HEK293 (cell line): ENCODE data around the gene KANK4.

Source experiments
- BCL11A ChIP-seq: fragments of 450-650 bp; formaldehyde crosslinking; IDR thresholded peaks from 2 replicates; pipeline ENCODE4 v1.5.1; 2016; ENCODE audit warnings: low read depth, missing biosample characterization, missing genetic modification characterization
- PRDM1 ChIP-seq: fragments of 450-650 bp; formaldehyde crosslinking; IDR thresholded peaks from 2 replicates; pipeline ENCODE4; 2016; ENCODE audit warnings: missing biosample characterization, missing genetic modification characterization
- ZNF157 ChIP-seq: fragments of 450-650 bp; formaldehyde crosslinking; IDR thresholded peaks from 2 replicates; pipeline ENCODE4 v1.5.1; 2016; ENCODE audit warnings: missing biosample characterization, missing genetic modification characterization
- ZNF324 ChIP-seq: fragments of 450-650 bp; formaldehyde crosslinking; IDR thresholded peaks from 2 replicates; pipeline ENCODE4 v1.5.1; 2016; ENCODE audit warnings: missing biosample characterization, missing genetic modification characterization
- ZNF335 ChIP-seq: fragments of 450-650 bp; formaldehyde crosslinking; conservative IDR thresholded peaks from 2 replicates; pipeline ENCODE4 v1.5.1; 2016; ENCODE audit warnings: missing biosample characterization, missing genetic modification characterization
- ZNF501 ChIP-seq: fragments of 450-650 bp; formaldehyde crosslinking; IDR thresholded peaks from 2 replicates; pipeline ENCODE4 v1.5.1; 2016; ENCODE audit warnings: missing biosample characterization, missing genetic modification characterization
- ZNF521 ChIP-seq: fragments of 450-650 bp; formaldehyde crosslinking; IDR thresholded peaks from 2 replicates; pipeline ENCODE4 v1.5.1; 2017; ENCODE audit warnings: missing biosample characterization, mild to moderate bottlenecking, missing genetic modification characterization
- ZNF660 ChIP-seq: fragments of 450-650 bp; IDR thresholded peaks from 2 replicates; pipeline ENCODE4 v1.5.1; 2018; ENCODE audit warnings: missing biosample characterization, mild to moderate bottlenecking, missing genetic modification characterization
- ZNF776 ChIP-seq: fragments of 450-650 bp; formaldehyde crosslinking; IDR thresholded peaks from 2 replicates; pipeline ENCODE4 v1.5.0; 2017; ENCODE audit warnings: missing biosample characterization, missing genetic modification characterization, borderline replicate concordance
- TF ChIP-seq, protein P1 (sequence below): fragments of 450-650 bp; formaldehyde crosslinking; IDR thresholded peaks from 2 replicates; pipeline ENCODE4 v1.5.1; 2016; ENCODE audit warnings: missing biosample characterization, missing genetic modification characterization
- TF ChIP-seq, protein P2 (sequence below): fragments of 450-650 bp; formaldehyde crosslinking; IDR thresholded peaks from 2 replicates; pipeline ENCODE4 v1.5.1; 2016; ENCODE audit warnings: missing biosample characterization, missing genetic modification characterization
- TF ChIP-seq, protein P3 (sequence below): fragments of 450-650 bp; formaldehyde crosslinking; IDR thresholded peaks from 2 replicates; pipeline ENCODE4 v1.5.1; 2016; ENCODE audit warnings: missing biosample characterization, missing genetic modification characterization
- TF ChIP-seq, protein P4 (sequence below): IDR thresholded peaks from 2 replicates; pipeline ENCODE4 v1.6.1; 2011; ENCODE audit warnings: mild to moderate bottlenecking, low read depth, low read length, borderline replicate concordance
- TF ChIP-seq, protein P5 (sequence below): fragments of 450-650 bp; formaldehyde crosslinking; IDR thresholded peaks from 2 replicates; pipeline ENCODE4 v1.5.1; 2016; ENCODE audit warnings: missing biosample characterization, missing genetic modification characterization, low read depth

DNA sequence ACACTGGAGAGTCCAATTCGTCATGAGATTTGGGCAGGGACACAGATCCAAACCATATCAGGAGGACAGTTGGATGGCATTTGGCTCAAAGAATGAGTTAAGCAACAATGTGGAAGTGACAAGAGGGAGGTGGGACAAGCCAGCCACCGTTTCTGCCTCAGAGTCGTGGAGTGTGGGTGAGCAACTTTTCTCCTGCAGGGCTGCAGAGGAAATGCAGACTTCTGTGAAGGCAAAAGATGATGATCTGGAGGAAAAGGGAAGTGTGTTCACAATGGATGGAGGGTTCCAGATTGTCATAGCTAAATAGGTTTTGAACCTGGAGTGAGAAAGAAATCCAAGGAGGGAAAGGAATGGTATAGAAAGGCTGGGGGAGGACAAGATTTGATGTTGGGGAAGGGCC lies 16.4 kb upstream of the KANK4 start:
- TF ChIP-seq, protein P1, sequence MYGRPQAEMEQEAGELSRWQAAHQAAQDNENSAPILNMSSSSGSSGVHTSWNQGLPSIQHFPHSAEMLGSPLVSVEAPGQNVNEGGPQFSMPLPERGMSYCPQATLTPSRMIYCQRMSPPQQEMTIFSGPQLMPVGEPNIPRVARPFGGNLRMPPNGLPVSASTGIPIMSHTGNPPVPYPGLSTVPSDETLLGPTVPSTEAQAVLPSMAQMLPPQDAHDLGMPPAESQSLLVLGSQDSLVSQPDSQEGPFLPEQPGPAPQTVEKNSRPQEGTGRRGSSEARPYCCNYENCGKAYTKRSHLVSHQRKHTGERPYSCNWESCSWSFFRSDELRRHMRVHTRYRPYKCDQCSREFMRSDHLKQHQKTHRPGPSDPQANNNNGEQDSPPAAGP (tag by site-specific recombination), result no peak
- TF ChIP-seq, protein P2, sequence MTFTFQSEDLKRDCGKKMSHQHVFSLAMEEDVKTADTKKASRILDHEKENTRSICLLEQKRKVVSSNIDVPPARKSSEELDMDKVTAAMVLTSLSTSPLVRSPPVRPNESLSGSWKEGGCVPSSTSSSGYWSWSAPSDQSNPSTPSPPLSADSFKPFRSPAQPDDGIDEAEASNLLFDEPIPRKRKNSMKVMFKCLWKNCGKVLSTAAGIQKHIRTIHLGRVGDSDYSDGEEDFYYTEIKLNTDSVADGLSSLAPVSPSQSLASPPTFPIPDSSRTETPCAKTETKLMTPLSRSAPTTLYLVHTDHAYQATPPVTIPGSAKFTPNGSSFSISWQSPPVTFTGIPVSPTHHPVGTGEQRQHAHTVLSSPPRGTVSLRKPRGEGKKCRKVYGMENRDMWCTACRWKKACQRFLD (tag by site-specific recombination), result no peak
- TF ChIP-seq ZNF157 (tag by site-specific recombination) (no peak), ZNF776 (tag by site-specific recombination) (no peak), ZNF335 (tag by site-specific recombination) (no peak), PRDM1 (tag by site-specific recombination) (no peak), ZNF660 (tag by site-specific recombination) (no peak), ZNF501 (tag by site-specific recombination) (no peak), BCL11A (tag by site-specific recombination) (no peak), ZNF324 (no peak), ZNF521 (no peak)
- TF ChIP-seq, protein P3, sequence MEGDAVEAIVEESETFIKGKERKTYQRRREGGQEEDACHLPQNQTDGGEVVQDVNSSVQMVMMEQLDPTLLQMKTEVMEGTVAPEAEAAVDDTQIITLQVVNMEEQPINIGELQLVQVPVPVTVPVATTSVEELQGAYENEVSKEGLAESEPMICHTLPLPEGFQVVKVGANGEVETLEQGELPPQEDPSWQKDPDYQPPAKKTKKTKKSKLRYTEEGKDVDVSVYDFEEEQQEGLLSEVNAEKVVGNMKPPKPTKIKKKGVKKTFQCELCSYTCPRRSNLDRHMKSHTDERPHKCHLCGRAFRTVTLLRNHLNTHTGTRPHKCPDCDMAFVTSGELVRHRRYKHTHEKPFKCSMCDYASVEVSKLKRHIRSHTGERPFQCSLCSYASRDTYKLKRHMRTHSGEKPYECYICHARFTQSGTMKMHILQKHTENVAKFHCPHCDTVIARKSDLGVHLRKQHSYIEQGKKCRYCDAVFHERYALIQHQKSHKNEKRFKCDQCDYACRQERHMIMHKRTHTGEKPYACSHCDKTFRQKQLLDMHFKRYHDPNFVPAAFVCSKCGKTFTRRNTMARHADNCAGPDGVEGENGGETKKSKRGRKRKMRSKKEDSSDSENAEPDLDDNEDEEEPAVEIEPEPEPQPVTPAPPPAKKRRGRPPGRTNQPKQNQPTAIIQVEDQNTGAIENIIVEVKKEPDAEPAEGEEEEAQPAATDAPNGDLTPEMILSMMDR (tag by site-specific recombination), result no peak
- TF ChIP-seq, protein P4, sequence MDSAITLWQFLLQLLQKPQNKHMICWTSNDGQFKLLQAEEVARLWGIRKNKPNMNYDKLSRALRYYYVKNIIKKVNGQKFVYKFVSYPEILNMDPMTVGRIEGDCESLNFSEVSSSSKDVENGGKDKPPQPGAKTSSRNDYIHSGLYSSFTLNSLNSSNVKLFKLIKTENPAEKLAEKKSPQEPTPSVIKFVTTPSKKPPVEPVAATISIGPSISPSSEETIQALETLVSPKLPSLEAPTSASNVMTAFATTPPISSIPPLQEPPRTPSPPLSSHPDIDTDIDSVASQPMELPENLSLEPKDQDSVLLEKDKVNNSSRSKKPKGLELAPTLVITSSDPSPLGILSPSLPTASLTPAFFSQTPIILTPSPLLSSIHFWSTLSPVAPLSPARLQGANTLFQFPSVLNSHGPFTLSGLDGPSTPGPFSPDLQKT, result no peak
- TF ChIP-seq, protein P5, sequence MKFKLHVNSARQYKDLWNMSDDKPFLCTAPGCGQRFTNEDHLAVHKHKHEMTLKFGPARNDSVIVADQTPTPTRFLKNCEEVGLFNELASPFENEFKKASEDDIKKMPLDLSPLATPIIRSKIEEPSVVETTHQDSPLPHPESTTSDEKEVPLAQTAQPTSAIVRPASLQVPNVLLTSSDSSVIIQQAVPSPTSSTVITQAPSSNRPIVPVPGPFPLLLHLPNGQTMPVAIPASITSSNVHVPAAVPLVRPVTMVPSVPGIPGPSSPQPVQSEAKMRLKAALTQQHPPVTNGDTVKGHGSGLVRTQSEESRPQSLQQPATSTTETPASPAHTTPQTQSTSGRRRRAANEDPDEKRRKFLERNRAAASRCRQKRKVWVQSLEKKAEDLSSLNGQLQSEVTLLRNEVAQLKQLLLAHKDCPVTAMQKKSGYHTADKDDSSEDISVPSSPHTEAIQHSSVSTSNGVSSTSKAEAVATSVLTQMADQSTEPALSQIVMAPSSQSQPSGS (tag by site-specific recombination), result no peak
